Measurements from ENCODE around the gene CNTROB.

CNTROB gene

DNA sequence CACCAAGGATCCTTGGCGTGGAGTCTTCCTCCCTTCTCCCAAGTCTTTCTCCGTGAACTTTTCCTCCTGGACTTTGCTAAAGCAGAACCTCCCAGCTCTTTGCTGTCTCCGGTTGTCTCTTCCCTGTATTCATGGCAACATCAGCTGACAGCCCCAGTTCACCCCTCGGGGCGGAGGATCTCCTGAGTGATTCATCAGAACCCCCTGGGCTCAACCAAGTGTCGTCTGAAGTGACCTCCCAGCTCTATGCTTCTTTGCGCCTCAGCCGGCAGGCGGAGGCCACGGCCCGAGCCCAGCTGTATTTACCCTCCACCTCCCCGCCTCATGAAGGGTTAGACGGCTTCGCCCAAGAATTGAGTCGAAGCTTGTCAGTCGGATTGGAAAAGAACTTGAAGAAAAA, 943 bp downstream of the CNTROB start:
- H3K4me3 ChIP-seq (ENCODE audit: low read depth, low read length): peak overlapping the region; percentile 88
- DNase-seq (ENCODE audit: low read depth): peak; percentile 82
- TF ChIP-seq MYC (IDR thresholded peaks at IDR 0.05; ENCODE audit: low read depth, low read length): no peak
- TF ChIP-seq, protein P1, sequence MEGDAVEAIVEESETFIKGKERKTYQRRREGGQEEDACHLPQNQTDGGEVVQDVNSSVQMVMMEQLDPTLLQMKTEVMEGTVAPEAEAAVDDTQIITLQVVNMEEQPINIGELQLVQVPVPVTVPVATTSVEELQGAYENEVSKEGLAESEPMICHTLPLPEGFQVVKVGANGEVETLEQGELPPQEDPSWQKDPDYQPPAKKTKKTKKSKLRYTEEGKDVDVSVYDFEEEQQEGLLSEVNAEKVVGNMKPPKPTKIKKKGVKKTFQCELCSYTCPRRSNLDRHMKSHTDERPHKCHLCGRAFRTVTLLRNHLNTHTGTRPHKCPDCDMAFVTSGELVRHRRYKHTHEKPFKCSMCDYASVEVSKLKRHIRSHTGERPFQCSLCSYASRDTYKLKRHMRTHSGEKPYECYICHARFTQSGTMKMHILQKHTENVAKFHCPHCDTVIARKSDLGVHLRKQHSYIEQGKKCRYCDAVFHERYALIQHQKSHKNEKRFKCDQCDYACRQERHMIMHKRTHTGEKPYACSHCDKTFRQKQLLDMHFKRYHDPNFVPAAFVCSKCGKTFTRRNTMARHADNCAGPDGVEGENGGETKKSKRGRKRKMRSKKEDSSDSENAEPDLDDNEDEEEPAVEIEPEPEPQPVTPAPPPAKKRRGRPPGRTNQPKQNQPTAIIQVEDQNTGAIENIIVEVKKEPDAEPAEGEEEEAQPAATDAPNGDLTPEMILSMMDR (IDR thresholded peaks at IDR 0.05; ENCODE audit: low read depth, low read length): no peak

DNA sequence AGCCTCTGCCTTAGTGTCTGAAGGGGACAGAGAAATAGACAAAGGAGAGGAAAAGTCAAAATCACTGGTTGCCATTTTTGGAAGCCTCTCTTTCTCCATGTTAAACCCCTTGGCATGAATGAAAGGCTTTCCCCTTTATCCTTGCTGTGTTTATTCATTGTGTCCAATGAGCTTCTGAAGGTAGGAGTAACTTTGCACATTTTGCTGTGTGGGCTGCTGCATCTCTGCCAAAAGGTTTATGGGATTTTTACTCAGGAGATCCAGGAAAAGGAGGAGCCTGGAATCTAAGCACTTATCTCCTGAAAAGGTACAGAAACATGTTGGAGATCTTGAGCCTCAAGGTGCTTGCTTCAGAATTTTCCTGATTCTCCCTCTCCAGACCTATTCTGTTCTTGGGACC, 3.9 kb downstream of the CNTROB start:
- DNase-seq (ENCODE audit: low read depth): no peak
- H3K4me3 ChIP-seq (ENCODE audit: low read depth, low read length): no peak overlapping the region
- TF ChIP-seq MAX (IDR thresholded peaks at IDR 0.05; ENCODE audit: low read depth, low read length): no peak

- no peak overlapping the region for H3K4me3 ChIP-seq (ENCODE audit: low read depth, low read length)
- no peak for DNase-seq (ENCODE audit: low read depth)
- TF ChIP-seq MAX (IDR thresholded peaks at IDR 0.05; ENCODE audit: low read depth, low read length): no peak
- no peak for TF ChIP-seq MYC (IDR thresholded peaks at IDR 0.05; ENCODE audit: low read depth, low read length)
- TF ChIP-seq POLR2A (IDR thresholded peaks at IDR 0.05; ENCODE audit: extremely low read depth, insufficient read length): no peak
- TF ChIP-seq, protein P1 (IDR thresholded peaks at IDR 0.05; ENCODE audit: low read depth, low read length): no peak
Measured at GRCh38 chr17:7940034-7940433, 8.0 kb downstream of the CNTROB start.

DNA sequence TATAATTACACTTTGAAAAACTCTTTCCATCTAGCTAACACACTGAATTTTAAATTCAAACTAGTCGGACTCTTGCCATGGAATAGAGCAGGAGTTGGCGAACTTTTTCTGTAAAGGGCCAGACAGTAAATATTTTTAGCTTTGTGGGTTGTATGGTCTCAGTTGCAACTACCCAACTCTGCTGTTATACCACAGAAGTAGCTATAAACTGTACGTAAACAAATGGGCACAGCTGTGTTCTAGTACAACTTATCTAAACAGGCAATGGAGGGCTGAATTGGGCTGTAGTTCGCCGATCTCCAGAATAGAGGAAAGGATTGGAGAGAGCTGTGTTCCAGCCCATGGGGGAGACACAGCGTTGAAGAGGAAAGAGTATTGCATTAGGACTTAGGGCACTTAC, 8.7 kb downstream of the CNTROB start:
- DNase-seq (ENCODE audit: low read depth): no peak
- TF ChIP-seq POLR2A (IDR thresholded peaks at IDR 0.05; ENCODE audit: extremely low read depth, insufficient read length) (no peak), MAX (IDR thresholded peaks at IDR 0.05; ENCODE audit: low read depth, low read length) (no peak)
- H3K4me3 ChIP-seq (ENCODE audit: low read depth, low read length): no peak overlapping the region

- TF ChIP-seq POLR2A (IDR thresholded peaks at IDR 0.05; ENCODE audit: extremely low read depth, insufficient read length) (no peak), MYC (IDR thresholded peaks at IDR 0.05; ENCODE audit: low read depth, low read length) (no peak), MAX (IDR thresholded peaks at IDR 0.05; ENCODE audit: low read depth, low read length) (no peak)
- TF ChIP-seq, protein P1 (IDR thresholded peaks at IDR 0.05; ENCODE audit: low read depth, low read length): no peak
- DNase-seq (ENCODE audit: low read depth): no peak
- no peak overlapping the region for H3K4me3 ChIP-seq (ENCODE audit: low read depth, low read length)
Measured at GRCh38 chr17:7943291-7943690, 11.3 kb downstream of the CNTROB start.

DNA sequence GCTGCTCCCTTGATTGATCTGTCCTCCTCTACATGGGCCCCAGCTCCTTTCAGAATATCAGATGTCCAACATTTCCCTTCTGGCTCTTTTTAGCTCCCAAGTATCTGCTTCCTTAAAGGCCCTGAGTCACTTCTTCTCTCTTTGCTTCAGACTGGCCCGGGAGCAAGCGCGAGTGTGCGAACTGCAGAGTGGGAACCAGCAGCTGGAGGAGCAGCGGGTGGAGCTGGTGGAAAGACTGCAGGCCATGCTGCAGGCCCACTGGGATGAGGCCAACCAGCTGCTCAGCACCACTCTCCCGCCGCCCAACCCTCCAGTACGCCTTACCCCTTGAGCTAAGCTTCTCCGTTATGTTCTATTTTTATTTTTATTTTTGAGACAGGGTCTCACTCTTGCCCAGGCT, 12.3 kb downstream of the CNTROB start:
- TF ChIP-seq MYC (IDR thresholded peaks at IDR 0.05; ENCODE audit: low read depth, low read length): no peak
- no peak for TF ChIP-seq MAX (IDR thresholded peaks at IDR 0.05; ENCODE audit: low read depth, low read length)
- TF ChIP-seq POLR2A (IDR thresholded peaks at IDR 0.05; ENCODE audit: extremely low read depth, insufficient read length): no peak
- TF ChIP-seq, protein P1 (IDR thresholded peaks at IDR 0.05; ENCODE audit: low read depth, low read length): no peak
- no peak for DNase-seq (ENCODE audit: low read depth)
- no peak overlapping the region for H3K4me3 ChIP-seq (ENCODE audit: low read depth, low read length)

DNA sequence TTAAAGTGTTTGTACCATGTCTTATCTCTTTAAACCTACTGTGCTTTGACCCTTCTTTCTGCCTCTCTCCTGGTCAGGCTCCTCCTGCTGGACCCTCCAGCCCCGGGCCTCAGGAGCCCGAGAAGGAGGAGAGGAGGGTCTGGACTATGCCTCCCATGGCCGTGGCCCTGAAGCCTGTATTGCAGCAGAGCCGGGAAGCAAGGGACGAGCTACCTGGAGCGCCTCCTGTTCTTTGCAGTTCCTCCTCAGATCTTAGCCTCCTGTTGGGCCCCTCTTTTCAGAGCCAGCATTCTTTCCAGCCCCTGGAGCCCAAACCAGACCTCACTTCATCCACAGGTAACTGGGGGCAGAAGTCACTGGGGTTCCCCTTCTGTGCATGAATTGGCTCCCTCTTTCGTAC, 13.6 kb downstream of the CNTROB start:
- H3K4me3 ChIP-seq (ENCODE audit: low read depth, low read length): no peak overlapping the region
- no peak for TF ChIP-seq POLR2A (IDR thresholded peaks at IDR 0.05; ENCODE audit: extremely low read depth, insufficient read length)
- no peak for TF ChIP-seq MAX (IDR thresholded peaks at IDR 0.05; ENCODE audit: low read depth, low read length)
- TF ChIP-seq MYC (IDR thresholded peaks at IDR 0.05; ENCODE audit: low read depth, low read length): no peak
- TF ChIP-seq, protein P1 (IDR thresholded peaks at IDR 0.05; ENCODE audit: low read depth, low read length): no peak
- DNase-seq (ENCODE audit: low read depth): no peak
